Parathyroid adenoma (tissue), 2 donors: Measurements from ENCODE around the gene SIRT2.

Experiments
- H2AFZ ChIP-seq: fragments of 300-600 bp; sonication (generic); one replicate; pipeline ENCODE4 v1.7.0; 2017; ENCODE audit warnings: antibody characterized with exemption, mild to moderate bottlenecking
- H3K27ac ChIP-seq: fragments of 300-600 bp; sonication (generic); one replicate; pipeline ENCODE4 v1.7.0; 2017
- H3K27me3 ChIP-seq: fragments of 300-600 bp; sonication (generic); one replicate; pipeline ENCODE4 v1.7.0; 2017; ENCODE audit warnings: low read length; ENCODE audit not compliant: control insufficient read depth, insufficient read depth
- H3K36me3 ChIP-seq: fragments of 300-600 bp; sonication (generic); one replicate; pipeline ENCODE4 v1.7.0; 2017; ENCODE audit warnings: low read length; ENCODE audit not compliant: control insufficient read depth, insufficient read depth
- H3K4me1 ChIP-seq: fragments of 300-600 bp; sonication (generic); one replicate; pipeline ENCODE4 v1.7.0; 2017; ENCODE audit warnings: control low read depth
- H3K4me2 ChIP-seq: fragments of 300-600 bp; sonication (generic); one replicate; pipeline ENCODE4 v1.7.0; 2017; ENCODE audit warnings: low read length
- H3K4me3 ChIP-seq: fragments of 300-600 bp; sonication (generic); one replicate; pipeline ENCODE4 v1.7.0; 2017; ENCODE audit warnings: low read depth, low read length
- H3K79me2 ChIP-seq: fragments of 300-600 bp; sonication (generic); one replicate; pipeline ENCODE4 v1.7.0; 2017; ENCODE audit warnings: control low read depth
- H3K9ac ChIP-seq: fragments of 300-600 bp; sonication (generic); one replicate; pipeline ENCODE4 v1.7.0; 2017; ENCODE audit warnings: mild to moderate bottlenecking
- H3K9me3 ChIP-seq: fragments of 300-600 bp; sonication (generic); one replicate; pipeline ENCODE4 v1.7.0; 2017; ENCODE audit warnings: low read length; ENCODE audit not compliant: control insufficient read depth
- CTCF ChIP-seq: fragments of 300-600 bp; sonication (generic); IDR thresholded peaks from one replicate; pipeline ENCODE4 v1.7.0; 2017; ENCODE audit warnings: antibody characterized with exemption, mild to moderate bottlenecking
- donor health status: primary hyperparathyroidism.

SIRT2 gene

DNA sequence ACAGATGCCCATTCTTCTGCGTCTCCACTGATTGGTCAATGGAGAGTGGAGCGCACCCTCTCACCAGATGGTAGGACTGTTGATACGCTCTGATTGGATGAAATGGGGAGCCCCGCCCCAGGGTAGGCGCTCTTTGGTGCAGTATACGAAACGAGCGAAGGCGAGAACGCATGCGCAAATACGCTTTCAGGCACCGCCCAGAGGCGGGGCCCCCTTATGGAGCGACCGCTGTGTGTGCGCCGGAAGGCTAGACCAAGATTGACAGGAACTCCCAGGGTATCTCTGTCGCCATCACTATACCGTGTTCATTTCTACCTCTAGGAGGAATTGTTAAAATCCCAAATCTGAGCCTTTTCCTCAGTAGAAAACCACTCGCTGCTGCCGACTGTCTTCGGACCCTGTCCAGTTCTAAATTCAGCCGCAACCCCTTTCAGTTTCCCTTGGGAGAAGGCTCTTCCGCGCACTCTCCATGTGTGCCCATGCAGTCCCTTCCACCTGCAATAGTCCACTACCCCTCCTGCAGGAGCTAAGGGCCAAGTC, 48.9 kb downstream of the SIRT2 start:
- TF ChIP-seq CTCF, result peak; percentile 30
- Histone ChIP-seq H3K4me1 (peaks cover 14% of the 10 kb centered on the region), H3K9ac (peak overlapping the region; percentile 21), H3K27ac (peak overlapping the region; percentile 93), H3K36me3 (no peaks in the 10 kb centered on the region), H3K27me3 (no peaks in the 10 kb centered on the region), H3K9me3 (no peaks in the 10 kb centered on the region), H3K4me3 (peak overlapping the region; percentile 70), H2AFZ (peak overlapping the region; percentile 84), H3K4me2 (peak overlapping the region; percentile 93), H3K79me2 (peaks cover 29% of the 10 kb centered on the region)

DNA sequence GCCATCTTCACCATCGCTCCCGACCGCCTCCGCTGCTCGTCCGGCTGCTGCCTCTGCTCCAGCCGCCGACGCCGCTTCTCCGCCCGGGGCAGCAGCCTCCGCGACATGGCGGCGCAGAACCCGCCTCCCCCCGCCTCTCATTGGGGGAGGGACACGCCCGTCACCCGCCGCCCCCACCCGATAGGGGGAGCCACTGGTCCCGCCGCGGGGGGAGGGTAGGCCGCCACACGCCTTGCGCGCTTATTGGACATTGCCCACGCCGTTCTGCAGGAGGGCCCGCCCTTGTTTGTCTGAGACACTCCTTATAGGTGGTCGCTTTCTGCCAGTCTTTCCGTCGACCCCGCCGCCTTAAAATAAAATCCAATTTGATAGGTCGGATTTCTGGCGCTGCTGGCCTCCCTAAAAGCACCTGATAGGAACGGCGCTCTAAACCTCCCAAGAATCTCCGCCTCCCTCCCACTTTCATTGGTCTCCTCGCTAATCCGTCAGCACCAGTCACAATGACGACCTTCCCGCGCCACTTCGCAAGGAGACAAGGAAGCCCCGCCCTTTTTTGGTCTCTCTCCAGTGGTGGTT, 49.5 kb downstream of the SIRT2 start, which contains the start of gene HNRNPL:
HNRNPL (minus strand) TSS at position 127 of the 576 bp plus-strand sequence; CDS start at position 107, 20 bp downstream.
- peak; percentile 59 for TF ChIP-seq CTCF
- Histone ChIP-seq H3K4me2 (peak within 1 kb of the TSS; percentile 93), H3K4me3 (peak within 1 kb of the TSS; percentile 84), H3K27ac (peak within 1 kb of the TSS; percentile 98), H3K9me3 (no peaks in the 10 kb centered on the region), H3K79me2 (peaks cover 32% of the 10 kb centered on the region), H3K4me1 (peaks cover 14% of the 10 kb centered on the region), H3K36me3 (no peaks in the 10 kb centered on the region), H2AFZ (peak within 1 kb of the TSS; percentile 84), H3K9ac (peak within 1 kb of the TSS; percentile 96), H3K27me3 (no peaks in the 10 kb centered on the region)

DNA sequence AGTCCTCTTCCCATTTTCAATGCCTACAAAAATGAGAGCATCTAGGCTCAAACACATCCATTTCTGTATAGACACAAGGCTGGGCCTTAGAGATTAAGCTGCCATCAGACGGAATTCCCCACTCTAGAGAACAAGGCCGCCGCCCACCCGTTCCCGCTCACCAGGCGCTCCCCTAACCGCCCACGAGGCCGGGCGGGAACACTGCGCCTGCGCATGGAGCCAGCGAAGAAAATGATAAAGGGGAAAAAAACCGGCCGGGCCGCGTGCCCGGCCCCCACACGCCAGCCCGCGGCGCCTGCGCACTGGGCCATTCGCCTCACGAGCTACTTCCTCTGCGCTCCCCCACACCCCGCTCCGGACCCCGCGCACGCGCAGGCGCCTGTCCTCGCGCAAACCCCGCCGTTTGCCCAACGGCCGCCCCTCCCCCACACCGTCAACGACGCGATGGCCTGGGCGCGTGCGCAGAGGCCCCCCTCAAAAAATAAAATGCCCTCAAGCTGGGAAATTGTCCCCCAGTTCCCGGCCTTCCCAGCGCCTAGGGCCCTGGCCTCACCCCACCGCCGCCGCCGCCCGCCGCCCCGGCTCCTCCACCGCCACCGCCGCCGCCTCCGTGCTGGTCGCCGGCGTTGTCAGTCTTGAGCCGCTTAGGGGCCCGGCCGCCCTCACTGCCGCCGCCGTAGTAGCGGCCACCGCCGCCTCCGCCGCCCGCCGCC, 50.1 kb downstream of the SIRT2 start:
- Histone ChIP-seq H3K4me3 (peak overlapping the region; percentile 84), H2AFZ (no peak overlapping the region), H3K9ac (peak overlapping the region; percentile 96), H3K4me1 (peaks cover 14% of the 10 kb centered on the region), H3K9me3 (no peaks in the 10 kb centered on the region), H3K27ac (peak overlapping the region; percentile 98), H3K79me2 (peaks cover 36% of the 10 kb centered on the region), H3K36me3 (no peaks in the 10 kb centered on the region), H3K4me2 (peak overlapping the region; percentile 69), H3K27me3 (no peaks in the 10 kb centered on the region)
- no peak for TF ChIP-seq CTCF

- Histone ChIP-seq H3K4me1 (peaks cover 14% of the 10 kb centered on the region), H3K27me3 (no peaks in the 10 kb centered on the region), H3K9me3 (no peaks in the 10 kb centered on the region), H3K4me3 (peak overlapping the region; percentile 84), H3K36me3 (no peaks in the 10 kb centered on the region), H3K27ac (peak overlapping the region; percentile 98), H3K79me2 (peaks cover 44% of the 10 kb centered on the region), H2AFZ (no peak overlapping the region), H3K9ac (peak overlapping the region; percentile 38), H3K4me2 (peak overlapping the region; percentile 69)
- no peak for TF ChIP-seq CTCF
These were observed 50.9 kb downstream of the SIRT2 start for GRCh38 chr19:38848299-38849146.
